GM18508 (cell line): ENCODE results near the gene PDCD10.

Experiments
- ATAC-seq: cut with Tn5 transposase; IDR thresholded peaks from one replicate; pipeline ENCODE4 v1.9.1; 2021; ENCODE audit warnings: moderate number of reproducible peaks; ENCODE audit not compliant: insufficient read depth, unreplicated experiment

Gene PDCD10

DNA sequence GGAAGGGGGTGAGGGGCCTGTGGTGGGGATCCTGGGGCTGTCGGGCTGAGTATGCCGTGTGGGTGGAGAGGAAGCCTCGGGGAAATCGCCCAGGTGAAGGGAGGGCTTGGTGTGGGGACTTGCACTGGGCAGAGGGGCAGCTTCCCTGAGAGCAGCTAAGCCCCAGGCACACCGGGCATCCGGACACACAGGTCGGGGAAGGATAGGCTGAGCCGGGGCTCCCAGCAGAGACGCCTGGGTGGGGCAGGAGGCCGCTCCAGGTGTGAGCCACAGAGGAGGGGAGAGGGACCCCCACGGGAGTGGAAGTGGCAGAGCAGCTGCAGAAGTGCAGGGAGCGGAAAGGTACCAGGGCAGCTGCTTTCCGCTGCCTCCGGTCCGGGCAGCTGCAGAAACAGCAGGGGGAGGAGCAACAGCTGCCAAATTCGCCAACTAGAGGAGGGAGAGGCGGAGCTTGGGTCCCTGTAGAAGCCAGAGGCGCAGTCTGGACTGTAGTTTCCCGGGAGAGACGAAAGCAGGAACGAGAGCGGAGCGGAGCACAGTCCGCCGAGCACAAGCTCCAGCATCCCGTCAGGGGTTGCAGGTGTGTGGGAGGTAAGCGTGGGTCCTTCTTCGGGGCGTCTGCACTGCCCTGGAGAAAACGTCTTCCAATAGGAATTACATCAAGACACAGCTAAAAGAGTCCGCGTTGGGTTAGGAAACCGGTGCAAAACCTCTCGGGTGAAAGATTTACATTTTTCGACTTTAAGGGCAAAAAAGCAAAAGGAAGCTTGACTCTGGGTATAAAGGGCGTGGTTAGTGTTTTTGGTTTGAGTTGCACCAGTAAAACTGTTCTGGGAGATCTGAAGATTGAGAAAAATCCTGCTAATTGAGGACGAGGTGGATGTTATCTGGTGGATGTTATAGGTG is 794 bp upstream of the PDCD10 start, which contains the start of gene SERPINI1:
TSS of gene SERPINI1 (plus strand) at position 489 of the 906 bp plus-strand sequence. CDS start 53,408 bp downstream, outside the sequence.
- peak; percentile 48 for ATAC-seq

DNA sequence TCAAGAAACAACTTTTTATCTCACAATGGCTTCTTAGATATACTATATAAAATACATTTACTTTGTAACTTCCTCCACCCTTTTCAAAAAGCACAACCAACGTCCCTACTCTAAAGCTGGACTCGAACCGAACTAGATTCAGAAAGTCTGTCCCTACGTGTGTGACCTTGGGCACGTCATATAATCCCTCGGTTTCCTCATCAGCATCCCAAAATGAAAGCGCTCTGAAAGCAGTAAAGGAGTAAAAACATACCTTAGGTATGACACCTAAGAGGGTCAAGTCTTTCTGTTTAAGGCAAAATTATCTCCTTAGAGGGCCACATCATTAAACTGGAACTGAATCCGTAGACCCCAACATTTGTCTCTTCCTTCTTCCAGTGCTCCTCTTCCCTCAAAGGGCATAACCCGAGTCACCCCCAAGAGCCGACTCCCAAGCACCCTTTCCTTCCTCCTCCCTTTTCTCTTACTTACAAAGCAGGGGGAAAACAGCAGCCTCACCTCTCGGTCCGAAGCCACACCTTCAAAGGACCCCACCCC is 663 bp downstream of the PDCD10 start:
- no peak for ATAC-seq

DNA sequence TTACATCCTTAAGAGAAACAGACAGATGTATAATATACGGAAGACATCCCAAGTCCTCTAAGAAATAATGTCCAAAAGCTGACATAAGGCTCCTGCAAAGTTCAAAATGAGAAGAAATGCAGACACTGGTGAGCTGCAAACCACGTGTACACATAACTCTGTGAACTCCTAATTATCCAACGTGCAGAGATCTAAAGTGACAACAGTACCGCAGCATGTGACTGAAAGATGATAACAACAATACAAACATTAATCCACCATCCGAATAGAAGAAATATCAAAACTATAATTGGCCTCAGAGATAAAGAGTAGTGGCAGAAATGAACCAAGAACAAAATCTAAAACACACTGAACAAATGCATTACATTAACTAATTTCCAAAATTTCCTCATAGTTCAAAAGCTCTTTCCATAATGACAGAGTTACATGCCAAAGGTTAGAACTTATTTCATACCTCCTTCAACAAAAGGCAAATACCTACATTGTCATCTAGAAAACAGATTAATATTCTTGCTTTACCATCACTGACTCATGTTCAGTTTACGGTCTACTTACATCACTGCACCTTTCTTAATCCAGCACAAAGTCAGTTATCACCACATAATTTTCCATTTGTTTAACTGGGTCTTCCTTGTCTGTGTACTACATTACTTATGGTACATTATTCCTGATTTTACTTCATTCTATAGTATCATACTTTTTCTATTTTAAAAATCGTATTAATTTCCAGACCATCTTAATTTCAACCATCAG is 2.2 kb downstream of the PDCD10 start:
- no peak for ATAC-seq

- ATAC-seq, result no peak
These were observed 3.3 kb downstream of the PDCD10 start for GRCh38 chr3:167731393-167731792.

GRCh38 chr3:167729591-167729990 is 5.1 kb downstream of the PDCD10 start:
- no peak for ATAC-seq

DNA sequence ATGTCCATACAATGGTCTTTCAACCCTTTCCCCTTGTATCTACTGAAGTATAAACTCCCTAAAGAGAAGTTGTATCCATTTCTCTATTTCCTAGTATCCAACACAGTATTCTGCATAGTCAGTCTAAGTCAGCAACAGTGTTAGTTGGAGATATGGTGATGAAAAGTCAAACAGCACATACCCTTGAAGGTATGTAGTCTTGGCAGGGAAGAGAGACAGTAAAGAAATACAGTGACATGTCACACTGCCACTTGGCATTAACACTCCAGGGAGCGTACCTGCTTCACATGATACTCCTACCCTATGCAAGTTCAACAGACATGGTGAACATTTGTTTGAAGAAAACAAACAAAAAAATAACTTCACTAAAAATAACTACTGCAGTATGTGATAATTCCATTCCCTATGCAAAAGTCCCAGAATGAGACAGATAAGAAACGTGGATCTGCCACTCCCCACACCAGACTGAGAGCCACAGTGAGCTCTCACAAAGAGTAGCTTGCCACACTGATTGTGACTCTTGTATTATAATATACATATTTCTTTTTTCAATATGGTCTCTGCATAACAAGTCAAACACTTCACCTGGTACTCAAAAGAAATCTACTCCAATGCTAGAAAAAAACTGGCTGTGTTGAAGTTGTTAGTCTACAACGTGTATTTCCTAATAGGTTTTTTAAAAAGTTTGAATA is 5.9 kb downstream of the PDCD10 start:
- no peak for ATAC-seq

DNA sequence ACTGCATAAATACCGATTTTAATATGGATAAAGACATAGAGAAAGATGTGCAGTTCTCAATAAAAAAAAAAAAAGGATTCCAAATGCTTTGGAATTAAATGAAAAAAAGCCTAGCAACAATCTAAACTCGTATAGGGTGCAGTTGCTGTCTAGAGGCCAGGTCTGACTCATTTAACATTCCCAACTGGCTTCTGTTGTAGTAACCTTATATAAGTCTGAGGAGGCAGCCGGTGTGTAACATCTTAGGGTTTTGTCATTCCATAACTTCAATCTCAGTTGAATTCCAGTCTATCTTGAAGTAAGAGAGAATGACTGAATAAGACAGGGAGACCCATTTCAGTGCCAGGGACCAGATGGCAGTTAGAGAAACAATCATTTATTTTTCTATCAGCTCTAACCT is 6.5 kb downstream of the PDCD10 start:
- ATAC-seq, result no peak

DNA sequence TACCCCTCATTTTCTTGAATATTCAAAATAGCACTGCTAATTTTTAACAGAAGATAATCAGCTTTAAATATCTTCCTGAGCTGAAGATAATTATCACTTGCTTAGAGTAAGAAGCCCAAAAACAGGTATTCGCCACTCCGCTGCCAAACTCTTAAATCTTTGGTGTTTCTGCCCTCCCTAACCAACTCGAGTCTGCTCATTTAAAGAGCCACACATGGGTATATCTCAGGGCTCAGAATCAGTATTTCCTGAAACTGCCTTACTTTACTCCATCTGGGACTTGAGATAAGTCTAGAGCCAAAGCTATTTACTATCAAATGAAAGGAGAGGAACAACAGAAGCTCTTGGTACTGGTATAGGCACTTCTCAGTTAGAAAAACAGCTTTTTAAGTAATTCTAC is 10.8 kb downstream of the PDCD10 start:
- no peak for ATAC-seq

DNA sequence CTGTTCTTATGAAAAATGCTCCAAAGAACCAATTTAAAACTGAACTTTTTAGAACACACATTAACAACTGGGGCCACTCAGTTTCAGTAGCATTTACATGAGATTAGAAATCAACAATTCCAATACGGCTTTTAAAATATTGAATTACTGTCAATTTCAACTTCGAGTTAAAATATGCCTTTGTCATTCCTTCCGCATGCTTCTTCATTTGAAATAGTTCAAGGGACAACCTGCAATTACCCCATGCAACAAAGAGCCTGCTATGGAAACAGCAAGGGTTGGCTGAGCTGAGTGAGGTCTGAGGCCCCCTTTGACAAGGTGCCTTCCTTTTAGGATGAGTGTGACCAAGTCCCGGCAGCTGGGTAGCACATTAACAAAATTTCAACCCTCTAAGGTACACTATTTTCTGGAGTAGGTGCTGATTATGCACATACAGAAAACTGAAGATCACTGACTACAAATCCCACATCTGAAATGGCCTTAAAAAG is 11.6 kb downstream of the PDCD10 start:
- no peak for ATAC-seq

GRCh38 chr3:167718582-167718981 is 16.1 kb downstream of the PDCD10 start:
- ATAC-seq, result no peak

DNA sequence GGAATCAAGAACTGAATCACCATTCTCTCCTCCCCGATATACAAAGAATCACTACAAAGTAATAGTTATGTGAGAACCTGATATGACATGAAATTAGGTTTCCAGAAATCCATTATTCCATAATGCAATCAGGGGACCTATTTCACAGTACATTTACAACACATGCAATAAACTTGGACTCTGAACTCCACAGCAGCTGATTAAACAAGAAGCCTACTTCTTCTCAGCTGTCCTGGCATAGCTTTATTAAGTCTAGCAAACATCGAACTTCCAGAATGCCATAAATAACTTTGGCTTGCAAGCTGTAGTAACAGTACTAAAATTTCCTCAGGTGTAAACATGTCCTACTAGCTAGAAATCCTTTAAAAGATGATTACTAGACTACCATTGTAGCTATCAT is 17.8 kb downstream of the PDCD10 start:
- ATAC-seq, result no peak

DNA sequence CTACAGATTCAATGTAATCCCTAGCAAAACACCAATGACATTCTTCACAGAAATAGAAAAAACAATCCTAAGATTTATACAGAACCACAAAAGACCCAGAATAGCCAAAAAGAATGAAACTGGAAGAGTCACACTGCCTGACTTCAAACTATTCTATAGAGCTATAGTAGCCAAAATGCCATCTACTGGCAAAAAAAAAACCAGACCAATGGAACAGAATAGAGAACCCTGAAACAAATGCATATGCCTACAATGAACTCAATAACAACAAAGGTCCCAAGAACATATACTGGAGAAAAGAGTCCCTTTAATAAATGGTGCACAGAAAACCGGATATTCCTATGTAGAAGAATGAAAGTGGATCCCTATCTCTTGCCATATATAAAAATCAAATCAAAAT is 19.8 kb downstream of the PDCD10 start:
- no peak for ATAC-seq

DNA sequence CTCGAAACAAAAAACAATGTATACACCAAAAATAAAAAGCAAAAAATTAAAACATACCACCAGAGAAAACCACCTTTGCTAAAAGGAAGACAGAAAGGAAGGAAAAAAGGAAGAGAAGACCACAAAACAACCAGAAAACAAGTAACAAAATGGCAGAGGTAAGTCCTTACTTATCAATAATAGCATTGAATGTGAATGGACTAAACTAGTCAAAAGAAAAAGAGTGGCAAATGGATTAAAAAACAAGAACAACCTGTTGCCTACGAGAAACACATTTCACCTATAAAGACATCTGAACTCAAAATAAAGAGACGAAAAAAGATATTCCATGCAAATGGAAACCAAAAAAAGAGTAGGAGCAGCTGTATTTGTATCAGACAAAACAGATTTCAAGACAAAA is 22.2 kb downstream of the PDCD10 start:
- ATAC-seq, result no peak

GRCh38 chr3:167711439-167711838 is 23.3 kb downstream of the PDCD10 start:
- no peak for ATAC-seq

- no peak for ATAC-seq
These were observed 24.1 kb downstream of the PDCD10 start for GRCh38 chr3:167710552-167710951.

DNA sequence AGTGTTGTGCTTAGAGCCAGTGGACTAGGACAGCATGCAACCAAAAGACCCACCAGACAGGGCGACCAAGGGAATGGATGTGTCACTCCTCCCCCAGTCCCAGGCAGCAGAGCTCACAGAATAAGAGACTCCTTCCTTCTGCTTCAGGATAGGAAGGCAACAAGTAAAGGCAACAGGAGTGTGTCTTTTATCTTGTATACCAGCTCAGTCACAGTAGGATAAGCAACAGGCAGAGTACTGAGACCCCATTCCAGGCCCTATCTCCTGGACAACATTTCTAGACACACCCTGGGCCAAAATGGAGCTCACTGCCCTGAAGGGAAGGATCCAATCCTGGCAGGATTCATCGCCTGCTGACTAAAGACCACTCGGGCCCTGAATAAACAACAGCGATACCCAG is 25.0 kb downstream of the PDCD10 start:
- ATAC-seq, result no peak

- ATAC-seq, result no peak
These were observed 28.9 kb downstream of the PDCD10 start for GRCh38 chr3:167705840-167706239.

DNA sequence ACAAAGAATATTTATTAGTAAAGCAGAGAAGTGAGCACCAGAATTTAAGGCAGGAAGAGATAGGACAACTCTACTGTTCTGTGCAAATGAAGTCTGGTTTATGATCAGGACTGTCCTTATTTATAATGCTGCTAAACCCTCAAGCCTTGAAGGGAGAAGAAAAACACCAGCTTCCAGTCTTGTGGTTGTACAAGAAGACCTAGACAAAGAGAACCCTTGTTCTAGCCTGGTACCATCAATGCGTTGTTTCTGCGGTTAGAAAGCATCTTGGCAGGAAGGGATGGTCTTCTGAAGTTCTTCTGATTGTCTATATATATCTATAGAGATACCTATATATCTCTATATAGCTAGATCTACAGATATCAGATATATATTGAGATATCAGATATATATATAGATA is 33.8 kb downstream of the PDCD10 start:
- no peak for ATAC-seq

GRCh38 chr3:167700046-167700445 is 34.6 kb downstream of the PDCD10 start:
- ATAC-seq, result no peak

GRCh38 chr3:167694121-167694520 is 40.6 kb downstream of the PDCD10 start:
- no peak for ATAC-seq
